ENCODE measurements around the gene RRM2.

- TF ChIP-seq CTCF (IDR thresholded peaks at IDR 0.05) (no peak), POLR2A (IDR thresholded peaks at IDR 0.05) (no peak)
Measured at GRCh38 chr2:10173258-10174005, 50.9 kb downstream of the RRM2 start.

Data from uterus (tissue), 2 donors.